PFSK-1 (cell line): ENCODE results near the gene ZNF581.

Source experiments
- FOXP2 ChIP-seq: optimal IDR thresholded peaks from 2 replicates; pipeline ENCODE3; 2011; ENCODE audit warnings: borderline replicate concordance, control low read depth, inconsistent platforms; ENCODE audit not compliant: insufficient read depth; ENCODE audit errors: extremely low read length, extremely low read depth
- POLR2AphosphoS5 ChIP-seq: IDR thresholded peaks from 2 replicates; pipeline ENCODE4 v1.6.1; 2012; ENCODE audit warnings: low read depth, mild to moderate bottlenecking, control low read depth, low read length, moderate library complexity
- TAF1 ChIP-seq: IDR thresholded peaks from 2 replicates; pipeline ENCODE4 v1.6.1; 2012; ENCODE audit warnings: low read length, control low read depth, borderline replicate concordance; ENCODE audit not compliant: insufficient read depth

DNA sequence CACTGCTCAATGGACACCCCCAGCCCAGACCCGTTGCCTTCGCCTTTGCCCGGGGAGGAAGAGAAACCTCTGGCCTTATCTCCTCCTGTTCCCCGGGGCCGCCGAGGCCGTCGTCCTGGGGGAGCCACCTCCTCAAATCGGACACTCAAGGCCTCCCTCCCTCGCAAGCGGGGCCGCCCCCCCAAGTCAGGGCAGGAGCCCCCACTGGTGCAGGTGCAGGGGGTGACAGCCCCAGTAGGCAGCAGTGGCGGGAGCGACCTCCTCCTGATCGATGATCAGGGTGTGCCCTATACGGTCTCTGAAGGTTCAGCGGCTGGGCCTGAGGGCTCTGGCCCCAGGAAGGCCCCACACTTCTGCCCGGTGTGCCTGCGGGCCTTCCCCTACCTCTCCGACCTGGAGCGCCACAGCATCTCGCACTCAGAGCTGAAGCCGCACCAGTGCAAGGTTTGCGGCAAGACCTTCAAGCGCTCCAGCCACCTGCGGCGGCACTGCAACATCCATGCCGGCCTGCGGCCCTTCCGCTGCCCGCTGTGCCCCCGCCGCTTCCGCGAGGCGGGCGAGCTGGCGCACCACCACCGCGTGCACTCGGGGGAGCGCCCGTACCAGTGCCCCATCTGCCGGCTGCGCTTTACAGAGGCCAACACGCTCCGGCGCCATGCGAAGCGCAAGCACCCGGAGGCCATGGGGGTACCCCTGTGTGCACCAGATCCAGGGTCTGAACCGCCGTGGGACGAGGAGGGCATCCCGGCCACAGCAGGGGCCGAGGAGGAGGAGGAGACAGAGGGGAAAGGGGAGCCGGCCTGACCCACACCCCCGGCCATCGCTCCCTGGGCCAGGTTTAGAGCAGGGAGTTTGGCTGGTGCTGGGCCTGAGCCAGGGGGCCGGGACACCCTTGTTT, 41.1 kb upstream of the ZNF581 start:
- TF ChIP-seq FOXP2 (no peak), TAF1 (no peak), POLR2AphosphoS5 (no peak)
